GM23338 (cell line): Measurements from ENCODE around the gene NOP56. TPM values are rescaled to one million over a fixed set of nuclear protein-coding genes. Genes with fewer than 3 reads are reported as not detected.

ENCODE experiments used
- ATAC-seq: fragments of 200-7000 bp; cut with Tn5 transposase; 3 replicates; pipeline ENCODE4 v1.9.1; 2020
- DNase-seq: peaks from one replicate; pipeline ENCODE4 v3.0.0-alpha.2; 2015; ENCODE audit warnings: low spot score
- H2AFZ ChIP-seq: fragments of 200-600 bp; sonication (generic); 2 replicates; pipeline ENCODE4 v1.8.0; 2016; ENCODE audit warnings: antibody characterized with exemption, mild to moderate bottlenecking, moderate library complexity
- H3F3A ChIP-seq: fragments of 200-600 bp; sonication (generic); replicated peaks from 2 replicates; pipeline ENCODE4 v1.8.0; 2017; ENCODE audit warnings: antibody characterized with exemption, mixed run types, low read depth
- H3K27ac ChIP-seq: fragments of 200-600 bp; sonication (generic); 2 replicates; pipeline ENCODE4 v1.6.1; 2016; ENCODE audit warnings: low read depth
- H3K27me3 ChIP-seq: fragments of 200-600 bp; sonication (generic); 2 replicates; pipeline ENCODE4 v1.8.0; 2016; ENCODE audit warnings: mild to moderate bottlenecking, mixed run types, moderate library complexity; ENCODE audit not compliant: insufficient read depth
- H3K36me3 ChIP-seq: fragments of 200-600 bp; sonication (generic); 2 replicates; pipeline ENCODE4 v1.8.0; 2016; ENCODE audit warnings: mild to moderate bottlenecking; ENCODE audit not compliant: insufficient read depth
- H3K4me1 ChIP-seq: fragments of 200-600 bp; sonication (generic); 2 replicates; pipeline ENCODE4 v1.8.0; 2016; ENCODE audit warnings: mild to moderate bottlenecking, moderate library complexity; ENCODE audit not compliant: insufficient read depth
- H3K4me2 ChIP-seq: fragments of 200-600 bp; sonication (generic); 2 replicates; pipeline ENCODE4 v1.7.1; 2017; ENCODE audit warnings: mixed run types
- H3K4me3 ChIP-seq: fragments of 200-600 bp; sonication (generic); 2 replicates; pipeline ENCODE4 v1.6.1; 2016; ENCODE audit warnings: mixed run types
- H3K79me2 ChIP-seq: fragments of 200-600 bp; sonication (generic); replicated peaks from 2 replicates; pipeline ENCODE4 v1.8.0; 2017; ENCODE audit warnings: mild to moderate bottlenecking; ENCODE audit not compliant: insufficient read depth
- H3K9me2 ChIP-seq: fragments of 200-600 bp; sonication (generic); 2 replicates; pipeline ENCODE4 v1.8.0; 2017; ENCODE audit not compliant: insufficient read depth
- H4K20me1 ChIP-seq: fragments of 200-600 bp; sonication (generic); replicated peaks from 2 replicates; pipeline ENCODE4 v1.8.0; 2017; ENCODE audit warnings: mild to moderate bottlenecking; ENCODE audit not compliant: insufficient read depth
- H3K27ac Mint-ChIP-seq: 2 replicates; pipeline ENCODE4 v1.8.0; 2020; ENCODE audit warnings: inconsistent platforms, mild to moderate bottlenecking, moderate library complexity, mixed read lengths
- H3K27me3 Mint-ChIP-seq: 3 replicates; pipeline ENCODE4 v1.8.0; 2022; ENCODE audit warnings: low read depth, mild to moderate bottlenecking, moderate library complexity, mixed read lengths, inconsistent platforms; ENCODE audit not compliant: insufficient read depth, poor library complexity
- H3K36me3 Mint-ChIP-seq: 3 replicates; pipeline ENCODE4 v1.8.0; 2021; ENCODE audit warnings: low read depth, mild to moderate bottlenecking, inconsistent platforms, moderate library complexity, mixed read lengths
- H3K4me1 Mint-ChIP-seq: 3 replicates; pipeline ENCODE4 v1.8.0; 2020; ENCODE audit warnings: mild to moderate bottlenecking, inconsistent platforms, mixed read lengths
- H3K4me3 Mint-ChIP-seq: 3 replicates; pipeline ENCODE4 v1.8.0; 2021; ENCODE audit warnings: moderate library complexity, mild to moderate bottlenecking, inconsistent platforms, mixed read lengths
- H3K9me3 Mint-ChIP-seq: 3 replicates; pipeline ENCODE4 v1.8.0; 2020; ENCODE audit warnings: moderate library complexity, mild to moderate bottlenecking, inconsistent platforms, mixed read lengths
- CREB1 ChIP-seq: fragments of 250-450 bp; sonication (Bioruptor Pico); IDR thresholded peaks from 2 replicates; pipeline ENCODE4 v1.5.0; 2020; ENCODE audit warnings: low read depth, mild to moderate bottlenecking, moderate library complexity
- CTCF ChIP-seq, 2 experiments: fragments of 200-600 bp in 1 of 2; sonication (generic) in 1 of 2; conservative IDR thresholded peaks; 2 replicates each; pipeline versions ENCODE4 v1.5.1 to v1.6.1; 2016 to 2017; ENCODE audit warnings: antibody characterized with exemption in 2 of 2, low read depth in 2 of 2, mild to moderate bottlenecking in 2 of 2, moderate library complexity in 1 of 2
- EZH2 ChIP-seq: fragments of 200-600 bp; sonication (generic); IDR thresholded peaks from one replicate; pipeline ENCODE4 v1.8.0; 2017; ENCODE audit warnings: antibody characterized with exemption, mild to moderate bottlenecking, low read depth; ENCODE audit not compliant: unreplicated experiment
- EZH2phosphoT487 ChIP-seq: fragments of 200-600 bp; sonication (generic); IDR thresholded peaks from one replicate; pipeline ENCODE4 v1.8.1; 2018; ENCODE audit warnings: antibody characterized with exemption; ENCODE audit not compliant: unreplicated experiment
- JUNB ChIP-seq: IDR thresholded peaks from one replicate; pipeline ENCODE4 v1.6.1; 2016; ENCODE audit warnings: antibody characterized with exemption; ENCODE audit not compliant: unreplicated experiment
- NANOG ChIP-seq: IDR thresholded peaks from 2 replicates; pipeline ENCODE4 v1.6.1; 2016; ENCODE audit warnings: antibody characterized with exemption, borderline replicate concordance
- POLR2AphosphoS5 ChIP-seq: IDR thresholded peaks from 2 replicates; pipeline ENCODE4 v1.6.1; 2016; ENCODE audit warnings: antibody characterized with exemption, low read depth
- REST ChIP-seq: IDR thresholded peaks from one replicate; pipeline ENCODE4 v1.6.1; 2018; ENCODE audit warnings: antibody characterized with exemption; ENCODE audit not compliant: unreplicated experiment
- STAT1 ChIP-seq: IDR thresholded peaks from one replicate; pipeline ENCODE4 v1.6.1; 2016; ENCODE audit warnings: antibody characterized with exemption; ENCODE audit not compliant: unreplicated experiment
- ZNF114 ChIP-seq: fragments of 250-450 bp; sonication (Bioruptor Pico); IDR thresholded peaks from 2 replicates; pipeline ENCODE4 v1.5.0; 2020; ENCODE audit warnings: mild to moderate bottlenecking, moderate library complexity
- ZNF331 ChIP-seq: fragments of 250-450 bp; sonication (Bioruptor Pico); IDR thresholded peaks from 2 replicates; pipeline ENCODE4 v1.5.0; 2020; ENCODE audit warnings: low read depth, mild to moderate bottlenecking, moderate library complexity
- ZNF462 ChIP-seq: fragments of 250-450 bp; sonication (Bioruptor Pico); IDR thresholded peaks from 2 replicates; pipeline ENCODE4 v1.5.0; 2020; ENCODE audit warnings: mild to moderate bottlenecking, moderate library complexity
- polyA plus RNA-seq: library from polyadenylated mRNA; unstranded; fragments of >200 nt; fragmentation: Nextera tagmentation; extraction: Ambion mirVana; gene quantifications from 2 replicates; pipeline ENCODE4 v1.2.1, GENCODE V29; 2016
- total RNA-seq: library from RNA; depleted of rRNA; stranded (reverse); fragments of >200 nt; shearing (Covaris generic); gene quantifications from 2 replicates; pipeline ENCODE4 v1.2.3, GENCODE V29; 2014

The NOP56 gene
- total and polyA plus RNA-seq, 2 experiments from 2014 or later = 447 to 576 TPM

GRCh38 chr20:2657674-2658073 lies 5.2 kb downstream of the NOP56 start:
- H3K9me2 ChIP-seq = no peaks in the 10 kb centered on the region
- peaks cover 69% of the 10 kb centered on the region for H3F3A ChIP-seq
- peaks cover 30% of the 10 kb centered on the region for H3K27me3 Mint-ChIP-seq
- H3K79me2 ChIP-seq = peaks cover 46% of the 10 kb centered on the region
- H3K4me2 ChIP-seq = no peak overlapping the region
- peaks cover 12% of the 10 kb centered on the region; the same call in 1 of the 2 replicates for H3K4me1 ChIP-seq
- H3K36me3 Mint-ChIP-seq = peaks cover 99% of the 10 kb centered on the region
- H4K20me1 ChIP-seq = peaks cover 57% of the 10 kb centered on the region
- TF ChIP-seq ZNF331 (CRISPR knock-in tag) (no peak), ZNF462 (CRISPR knock-in tag) (no peak), EZH2phosphoT487 (no peak), ZNF114 (CRISPR knock-in tag) (no peak), JUNB (no peak), STAT1 (no peak), EZH2 (no peak), CREB1 (CRISPR knock-in tag) (no peak), REST (no peak), POLR2AphosphoS5 (no peak), NANOG (no peak), CTCF (conservative IDR thresholded peaks at IDR 0.05; ENCODE audit: low read depth in 2 of 2) (no peak)
- H2AFZ ChIP-seq = no peak overlapping the region
- H3K9me3 Mint-ChIP-seq = peaks cover 4% of the 10 kb centered on the region
- no peak for ATAC-seq
- H3K4me1 Mint-ChIP-seq = peaks cover 23% of the 10 kb centered on the region
- peaks cover 59% of the 10 kb centered on the region for H3K36me3 ChIP-seq
- peak overlapping the region; percentile 66 for H3K27ac ChIP-seq
- DNase-seq = no peak
- H3K4me3 ChIP-seq = no peak overlapping the region
- H3K27me3 ChIP-seq = no peaks in the 10 kb centered on the region
- H3K27ac Mint-ChIP-seq = no peak overlapping the region
- no peak overlapping the region for H3K4me3 Mint-ChIP-seq
